HepG2 (cell line): Measurements from ENCODE around the gene NOX3. TPM values are rescaled to one million over a fixed set of nuclear protein-coding genes. Genes with fewer than 3 reads are reported as not detected.
"Not testable (repeated sequence)": the region's sequence is repeated elsewhere in the genome, so short reads cannot be mapped to it uniquely, and the experiment has no call there.

ENCODE experiments used
- ATAC-seq: fragments of 200-7000 bp; cut with Tn5 transposase; 3 replicates; pipeline ENCODE4 v1.9.1; 2020; ENCODE audit warnings: mild to moderate bottlenecking, moderate library complexity
- BruUV-seq: library from RNA; stranded (reverse); fragments of 400-500 nt; replicated peaks from 2 replicates; lab custom pipeline; 2021; lab: Mats Ljungman, UMichigan
- CTCF ChIA-PET: fragments of 300-600 bp; formaldehyde crosslinking; extraction: SDS; loops from one replicate; lab custom pipeline; 2021; ENCODE audit warnings: low total read pairs, inconsistent platforms, low intra/inter-chr PET ratio; lab: Yijun Ruan, JAX
- POLR2A ChIA-PET: fragments of 350-600 bp; sonication (Branson Sonifier 250); formaldehyde crosslinking; loops from one replicate; lab custom pipeline; 2020; ENCODE audit warnings: antibody characterized with exemption, inconsistent platforms; lab: Yijun Ruan, JAX
- DNase-seq: peaks from one replicate; pipeline ENCODE4 v3.0.0-alpha.2; 2015; ENCODE audit warnings: low spot score
- FAIRE-seq: peaks from 3 replicates; lab custom pipeline; 2011; peaks lifted over from hg19 to GRCh38; lab: Jason Lieb, UNC
- H2AFZ ChIP-seq: one replicate; pipeline ENCODE4 v1.6.1; 2011; ENCODE audit warnings: low read length, inconsistent platforms
- H3K27ac ChIP-seq: fragments of 300-600 bp; 3 replicates; pipeline ENCODE4 v1.8.0; 2011; ENCODE audit warnings: mixed run types, mild to moderate bottlenecking, mixed read lengths, low read length, inconsistent platforms; ENCODE audit not compliant: insufficient read depth; ENCODE audit errors: extremely low read length
- H3K27me3 ChIP-seq, 2 experiments: fragments of 200-600 bp in 1 of 2; 2 replicates in 1 of 2; 3 replicates in 1 of 2; pipeline versions ENCODE4 v1.6.0 to v1.8.0; 2011; ENCODE audit warnings: low read length in 2 of 2, mild to moderate bottlenecking in 2 of 2, moderate library complexity in 2 of 2, inconsistent platforms in 1 of 2; ENCODE audit not compliant: insufficient read depth in 2 of 2, control insufficient read depth in 1 of 2
- H3K36me3 ChIP-seq, 2 experiments: fragments of 200-600 bp in 1 of 2; replicated peaks in 1 of 2; 2 replicates in 1 of 2; 3 replicates in 1 of 2; pipeline versions ENCODE4 v1.5.1 to v1.8.0; 2011; ENCODE audit warnings: low read length in 2 of 2, inconsistent platforms in 1 of 2; ENCODE audit not compliant: insufficient read depth in 2 of 2, control insufficient read depth in 1 of 2
- H3K4me1 ChIP-seq: 2 replicates; pipeline ENCODE4 v1.5.1; 2012; ENCODE audit warnings: low read length, inconsistent platforms; ENCODE audit not compliant: insufficient read depth
- H3K4me2 ChIP-seq: 2 replicates; pipeline ENCODE4 v1.6.0; 2011; ENCODE audit warnings: low read depth, low read length, inconsistent platforms
- H3K4me3 ChIP-seq, 3 experiments: fragments of 200-600 bp in 1 of 3; sonication (generic), shearing (Covaris generic) in 1 of 3; replicated peaks in 1 of 3; 2 replicates each; pipeline ENCODE4 v1.5.1; 2011 to 2016; ENCODE audit warnings: low read length in 3 of 3, inconsistent platforms in 2 of 3, low read depth in 2 of 3, mild to moderate bottlenecking in 2 of 3, control low read depth in 1 of 3, mixed read lengths in 1 of 3; ENCODE audit not compliant: insufficient read depth in 1 of 3
- H3K79me2 ChIP-seq: one replicate; pipeline ENCODE4 v1.6.1; 2011; ENCODE audit warnings: low read length, inconsistent platforms; ENCODE audit not compliant: insufficient read depth
- H3K9ac ChIP-seq: 2 replicates; pipeline ENCODE4 v1.6.0; 2011; ENCODE audit warnings: mild to moderate bottlenecking, low read depth, low read length, inconsistent platforms; ENCODE audit not compliant: insufficient read depth
- H3K9me3 ChIP-seq: 2 replicates; pipeline ENCODE4 v1.5.1; 2012; ENCODE audit warnings: mild to moderate bottlenecking, low read length
- H4K20me1 ChIP-seq: 2 replicates; pipeline ENCODE4 v1.6.0; 2011; ENCODE audit warnings: inconsistent platforms, mild to moderate bottlenecking, low read length, moderate library complexity; ENCODE audit not compliant: insufficient read depth
- HMG20A ChIP-seq: IDR thresholded peaks from 2 replicates; pipeline ENCODE4 v1.6.1; 2016; ENCODE audit warnings: borderline replicate concordance
- HOXA9 ChIP-seq: sonication (generic); formaldehyde crosslinking; IDR thresholded peaks from 2 replicates; pipeline ENCODE4 v1.8.1; 2022; ENCODE audit warnings: missing genetic modification reagents, mild to moderate bottlenecking, moderate library complexity, borderline replicate concordance
- MATR3 ChIP-seq: sonication (generic); formaldehyde crosslinking; IDR thresholded peaks from 2 replicates; pipeline ENCODE4 v1.4.0; 2020; ENCODE audit warnings: missing genetic modification reagents
- PCBP2 ChIP-seq: fragments of 200-400 bp; formaldehyde crosslinking; optimal IDR thresholded peaks from 2 replicates; pipeline ENCODE3; 2018; ENCODE audit warnings: low read length, low read depth; ENCODE audit not compliant: poor library complexity, severe bottlenecking
- ZBTB38 ChIP-seq: sonication (generic); formaldehyde crosslinking; IDR thresholded peaks from 2 replicates; pipeline ENCODE4 v1.5.1; 2020; ENCODE audit warnings: mild to moderate bottlenecking, missing genetic modification reagents
- ZNF550 ChIP-seq: sonication (generic); formaldehyde crosslinking; IDR thresholded peaks from 2 replicates; pipeline ENCODE4 v1.4.0; 2020; ENCODE audit warnings: mild to moderate bottlenecking, missing genetic modification reagents, borderline replicate concordance
- ZNF777 ChIP-seq: sonication (generic); formaldehyde crosslinking; IDR thresholded peaks from 2 replicates; pipeline ENCODE4 v1.4.0; 2020; ENCODE audit warnings: missing genetic modification reagents
- ZNF841 ChIP-seq: sonication (generic); formaldehyde crosslinking; IDR thresholded peaks from 2 replicates; pipeline ENCODE4 v1.8.1; 2023; ENCODE audit warnings: missing genetic modification reagents, borderline replicate concordance
- WGBS: methylation state at CpG from one replicate; pipeline ENCODE4 v1.1.6; 2017; ENCODE audit warnings: low lambda C conversion rate; 5-methylcytosine and 5-hydroxymethylcytosine counted together
- in situ Hi-C: cut with HindIII; loops from 2 replicates; pipeline ENCODE4 v1.10.0; 2017; ENCODE audit warnings: low pct_unique_long_range_greater_than_20kb; ENCODE audit not compliant: extremely low pct_ligation_motif_present
- intact Hi-C: fragments of 100-400 bp; cut with micrococcal nuclease; formaldehyde crosslinking; loops from one replicate; pipeline ENCODE4 v1.10.0; 2022; ENCODE audit not compliant: unreplicated experiment
- polyA plus RNA-seq, 8 experiments: library from polyadenylated mRNA; depleted of rRNA in 3 of 8; stranded (reverse) in 7 of 8; unstranded in 1 of 8; fragments of >200 nt; fragmentation: Illumina TruSeq in 4 of 8; extraction: Trizol in 4 of 8; gene quantifications; 2 replicates each; pipeline versions ENCODE4 v1.2.1 to v1.2.3, GENCODE V29; 2011 to 2016; ENCODE audit warnings: low read depth in 4 of 8, missing spikeins in 1 of 8, mixed read lengths in 1 of 8; ENCODE audit not compliant: insufficient read depth in 1 of 8
- total RNA-seq, 5 experiments: library from RNA; depleted of rRNA; stranded (reverse); fragments of >200 nt; fragmentation: Illumina TruSeq; extraction: Trizol; gene quantifications; 2 replicates each; pipeline ENCODE4 v1.2.3, GENCODE V29; 2016; ENCODE audit warnings: low read depth in 1 of 5
- TF ChIP-seq, protein P1 (sequence below): sonication (generic); formaldehyde crosslinking; IDR thresholded peaks from 2 replicates; pipeline ENCODE4 v1.5.0; 2020; ENCODE audit warnings: mild to moderate bottlenecking, missing genetic modification reagents, borderline replicate concordance

The NOX3 gene
- total and polyA plus RNA-seq, 2 of the 13 experiments (the other 11 are each of a cell fraction or from before 2014, with no cell fraction given), result 0.09 to 0.18 TPM

DNA sequence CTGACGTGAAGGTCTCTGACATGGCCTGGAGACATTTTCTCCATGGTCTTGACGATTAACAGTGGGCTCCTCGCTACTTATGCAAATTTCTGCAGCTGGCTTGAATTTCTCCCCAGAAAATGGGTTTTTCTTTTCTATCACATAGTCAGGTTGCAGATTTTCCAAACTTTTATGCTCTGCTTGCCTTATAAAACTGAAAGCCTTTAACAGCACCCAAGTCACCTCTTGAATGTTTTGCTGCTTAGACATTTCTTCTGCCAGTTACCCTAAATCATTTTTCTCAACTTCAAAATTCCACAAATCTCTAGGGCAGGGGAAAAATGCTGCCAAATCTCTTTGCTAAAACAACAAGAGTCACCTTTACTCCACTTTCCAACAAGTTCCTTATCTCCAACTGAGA, 12.9 kb upstream of the NOX3 start:
- FAIRE-seq, H4K20me1 ChIP-seq, ATAC-seq, H3K9ac ChIP-seq, H2AFZ ChIP-seq, POLR2A ChIA-PET, H3K4me2 ChIP-seq, H3K4me1 ChIP-seq, CTCF ChIA-PET, H3K27ac ChIP-seq, intact Hi-C loops, BruUV-seq, H3K27me3 ChIP-seq, H3K4me3 ChIP-seq, H3K36me3 ChIP-seq, DNase-seq, in situ Hi-C loops, H3K79me2 ChIP-seq: not testable (repeated sequence)
- 98% methylated on average over 3 of the region's 3 CpGs for WGBS
- peak; percentile 99 for TF ChIP-seq ZNF841 (CRISPR knock-in tag)
- H3K9me3 ChIP-seq, result peaks cover 74% of the 10 kb centered on the region

DNA sequence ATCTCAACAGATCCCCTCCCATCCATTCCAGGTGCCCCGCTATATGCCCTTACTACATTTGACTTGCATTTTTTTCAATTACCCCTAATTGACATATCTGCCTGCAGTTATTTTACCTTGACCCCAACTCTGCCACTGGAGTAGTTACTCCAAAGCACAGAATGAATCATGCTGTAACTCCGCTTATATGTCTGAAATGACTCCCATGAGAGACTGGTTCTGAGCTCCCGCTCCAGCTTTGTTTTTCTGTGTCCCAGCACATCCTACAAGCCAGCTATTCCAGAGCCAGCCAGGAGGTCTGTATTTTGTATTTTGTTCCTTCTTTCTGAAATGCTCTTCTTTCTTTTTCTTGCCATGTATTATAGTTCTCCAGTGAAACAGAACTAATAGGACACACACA, 10.9 kb upstream of the NOX3 start:
- ChIA-PET CTCF (no interaction called here), POLR2A (no interaction called here)
- Histone ChIP-seq H3K9ac (no peak overlapping the region), H3K9me3 (peaks cover 74% of the 10 kb centered on the region), H3K27ac (no peak overlapping the region), H3K79me2 (no peaks in the 10 kb centered on the region), H3K4me1 (no peaks in the 10 kb centered on the region), H2AFZ (peak overlapping the region; percentile 5), H4K20me1 (no peaks in the 10 kb centered on the region), H3K27me3 (no peaks in the 10 kb centered on the region), H3K4me3 (no peak overlapping the region), H3K36me3 (no peaks in the 10 kb centered on the region), H3K4me2 (no peak overlapping the region)
- BruUV-seq, result no TSS peak
- ATAC-seq (no peak), FAIRE-seq (no peak), DNase-seq (no peak)
- in situ Hi-C loops (no loop called here), intact Hi-C loops (no loop called here)
- WGBS, result 95% methylated on average over 3 of the region's 3 CpGs
- TF ChIP-seq HMG20A (CRISPR knock-in tag) (no peak), ZNF550 (CRISPR knock-in tag) (no peak), ZBTB38 (CRISPR knock-in tag) (no peak), ZNF777 (no peak), PCBP2 (no peak), MATR3 (no peak), HOXA9 (CRISPR knock-in tag) (no peak)
- TF ChIP-seq, protein P1, sequence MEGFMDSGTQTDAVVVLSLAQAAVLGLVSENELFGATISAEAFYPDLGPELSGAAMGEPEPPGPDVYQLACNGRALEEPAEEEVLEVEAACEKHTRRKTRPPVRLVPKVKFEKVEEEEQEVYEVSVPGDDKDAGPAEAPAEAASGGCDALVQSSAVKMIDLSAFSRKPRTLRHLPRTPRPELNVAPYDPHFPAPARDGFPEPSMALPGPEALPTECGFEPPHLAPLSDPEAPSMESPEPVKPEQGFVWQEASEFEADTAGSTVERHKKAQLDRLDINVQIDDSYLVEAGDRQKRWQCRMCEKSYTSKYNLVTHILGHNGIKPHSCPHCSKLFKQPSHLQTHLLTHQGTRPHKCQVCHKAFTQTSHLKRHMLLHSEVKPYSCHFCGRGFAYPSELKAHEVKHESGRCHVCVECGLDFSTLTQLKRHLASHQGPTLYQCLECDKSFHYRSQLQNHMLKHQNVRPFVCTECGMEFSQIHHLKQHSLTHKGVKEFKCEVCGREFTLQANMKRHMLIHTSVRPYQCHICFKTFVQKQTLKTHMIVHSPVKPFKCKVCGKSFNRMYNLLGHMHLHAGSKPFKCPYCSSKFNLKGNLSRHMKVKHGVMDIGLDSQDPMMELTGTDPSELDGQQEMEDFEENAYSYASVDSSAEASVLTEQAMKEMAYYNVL (CRISPR knock-in tag), result no peak
